Measurements from ENCODE around the gene CTNNA3.

CTNNA3 gene

GRCh38 chr10:66695046-66695445 lies 1000.9 kb downstream of the CTNNA3 start:
- no peak for TF ChIP-seq CTCF (IDR thresholded peaks at IDR 0.05; ENCODE audit: borderline replicate concordance, control extremely low read depth, extremely low read depth, insufficient read depth, missing control alignments)
- DNase-seq (ENCODE audit: low spot score), result no peak
- in situ Hi-C loops (cut with MboI; ENCODE audit: low sequenced_read_pairs, unreplicated experiment), result no loop called here

GRCh38 chr10:66684581-66684980 lies 1011.4 kb downstream of the CTNNA3 start:
- DNase-seq (ENCODE audit: low spot score), result no peak
- TF ChIP-seq CTCF (IDR thresholded peaks at IDR 0.05; ENCODE audit: borderline replicate concordance, control extremely low read depth, extremely low read depth, insufficient read depth, missing control alignments), result no peak
- in situ Hi-C loops (cut with MboI; ENCODE audit: low sequenced_read_pairs, unreplicated experiment), result no loop called here

GRCh38 chr10:66680886-66681285 lies 1015.1 kb downstream of the CTNNA3 start:
- DNase-seq (ENCODE audit: low spot score), result no peak
- in situ Hi-C loops (cut with MboI; ENCODE audit: low sequenced_read_pairs, unreplicated experiment), result no loop called here
- no peak for TF ChIP-seq CTCF (IDR thresholded peaks at IDR 0.05; ENCODE audit: borderline replicate concordance, control extremely low read depth, extremely low read depth, insufficient read depth, missing control alignments)

GRCh38 chr10:66678521-66678920 lies 1017.5 kb downstream of the CTNNA3 start:
- TF ChIP-seq CTCF (IDR thresholded peaks at IDR 0.05; ENCODE audit: borderline replicate concordance, control extremely low read depth, extremely low read depth, insufficient read depth, missing control alignments), result no peak
- in situ Hi-C loops (cut with MboI; ENCODE audit: low sequenced_read_pairs, unreplicated experiment), result no loop called here
- no peak for DNase-seq (ENCODE audit: low spot score)

GRCh38 chr10:66673071-66673470 lies 1022.9 kb downstream of the CTNNA3 start:
- TF ChIP-seq CTCF (IDR thresholded peaks at IDR 0.05; ENCODE audit: borderline replicate concordance, control extremely low read depth, extremely low read depth, insufficient read depth, missing control alignments), result no peak
- DNase-seq (ENCODE audit: low spot score), result no peak
- in situ Hi-C loops (cut with MboI; ENCODE audit: low sequenced_read_pairs, unreplicated experiment), result no loop called here

GRCh38 chr10:66671562-66671961 lies 1024.4 kb downstream of the CTNNA3 start:
- DNase-seq (ENCODE audit: low spot score), result no peak
- no peak for TF ChIP-seq CTCF (IDR thresholded peaks at IDR 0.05; ENCODE audit: borderline replicate concordance, control extremely low read depth, extremely low read depth, insufficient read depth, missing control alignments)
- in situ Hi-C loops (cut with MboI; ENCODE audit: low sequenced_read_pairs, unreplicated experiment), result no loop called here

GRCh38 chr10:66671064-66671463 lies 1024.9 kb downstream of the CTNNA3 start:
- in situ Hi-C loops (cut with MboI; ENCODE audit: low sequenced_read_pairs, unreplicated experiment), result no loop called here
- no peak for TF ChIP-seq CTCF (IDR thresholded peaks at IDR 0.05; ENCODE audit: borderline replicate concordance, control extremely low read depth, extremely low read depth, insufficient read depth, missing control alignments)
- DNase-seq (ENCODE audit: low spot score), result no peak

All from GM13976 (cell line).